Thoracic aorta (tissue), 2 donors: ENCODE data around the gene OSBPL2. TPM values are rescaled to one million over a fixed set of nuclear protein-coding genes. Genes with fewer than 3 reads are reported as not detected.

Source experiments
- ATAC-seq: fragments of 150-250 bp; one replicate; pipeline ENCODE4 v1.8.0; 2017; ENCODE audit warnings: low read depth; ENCODE audit not compliant: insufficient number of reproducible peaks, low FRiP score
- DNase-seq: peaks from one replicate; pipeline ENCODE4 v3.0.0-alpha.2; 2020; ENCODE audit warnings: low spot score
- H3K27ac ChIP-seq, 2 donors: fragments of 200-600 bp; sonication (generic); 1 replicate in 1 of 2; 2 replicates in 1 of 2; pipeline ENCODE4 v1.5.1; 2016; ENCODE audit warnings: mild to moderate bottlenecking in 2 of 2, moderate library complexity in 2 of 2
- H3K27me3 ChIP-seq: fragments of 200-600 bp; sonication (generic); replicated peaks from 2 replicates; pipeline ENCODE4 v1.6.0; 2016; ENCODE audit warnings: mild to moderate bottlenecking; ENCODE audit not compliant: insufficient read depth
- H3K36me3 ChIP-seq: fragments of 200-600 bp; sonication (generic); one replicate; pipeline ENCODE4 v1.5.1; 2016
- H3K4me1 ChIP-seq, 2 donors: fragments of 200-600 bp; sonication (generic); 1 replicate in 1 of 2; 2 replicates in 1 of 2; pipeline versions ENCODE4 v1.5.1 to v1.6.0; 2016; ENCODE audit warnings: low read depth in 2 of 2, mild to moderate bottlenecking in 1 of 2; ENCODE audit not compliant: control insufficient read depth in 1 of 2
- H3K4me3 ChIP-seq: fragments of 200-600 bp; sonication (generic); 2 replicates; pipeline ENCODE4 v1.5.1; 2016; ENCODE audit warnings: mild to moderate bottlenecking
- H3K9me3 ChIP-seq: fragments of 200-600 bp; sonication (generic); 2 replicates; pipeline ENCODE4 v1.5.1; 2016
- total RNA-seq, 2 donors: library from RNA; depleted of rRNA; stranded (reverse); fragments of >200 nt; gene quantifications; one replicate each; pipeline versions ENCODE4 v1.1.0 to v1.2.3, GENCODE V29; 2016
- TF ChIP-seq, protein P1 (sequence below): fragments of 200-600 bp; sonication (generic); IDR thresholded peaks from one replicate; pipeline ENCODE4 v1.5.1; 2019; ENCODE audit warnings: antibody characterized with exemption

OSBPL2 gene
- total RNA-seq, 2 donors from 2014 or later: 48.5 to 58.5 TPM

DNA sequence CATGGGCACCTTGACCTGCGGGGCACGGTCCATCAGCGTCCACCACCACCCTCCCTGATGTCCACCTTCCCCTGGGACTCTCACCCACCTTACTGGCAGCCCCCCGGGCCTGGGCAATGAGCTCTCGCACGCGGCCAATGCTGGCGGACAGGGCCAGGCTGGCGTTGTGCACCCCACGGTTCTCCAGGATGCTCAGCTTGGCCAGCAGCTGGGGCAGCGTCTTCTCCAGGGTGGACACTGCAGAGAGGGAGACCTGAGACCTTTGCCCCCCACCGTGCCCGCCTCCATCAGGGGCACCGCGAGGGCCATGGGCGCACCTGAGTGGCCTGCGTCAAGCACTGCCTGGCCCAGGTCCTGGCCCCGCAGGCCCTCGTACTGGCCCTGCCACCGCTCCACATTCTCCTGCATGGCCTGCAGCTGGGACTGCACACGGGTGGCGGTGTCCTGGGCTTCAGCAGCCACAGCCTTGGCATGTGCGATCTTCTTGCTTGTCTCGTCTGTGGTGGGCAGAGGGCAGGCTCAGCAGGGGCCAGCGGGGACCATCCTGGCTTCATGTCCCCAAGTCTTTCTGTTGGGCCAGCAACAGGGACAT lies 76.5 kb downstream of the OSBPL2 start:
- Histone ChIP-seq H3K27me3 (no peaks in the 10 kb centered on the region), H3K27ac (no peak overlapping the region), H3K4me1 (no peaks in the 10 kb centered on the region), H3K36me3 (peaks cover 71% of the 10 kb centered on the region), H3K9me3 (no peaks in the 10 kb centered on the region), H3K4me3 (no peak overlapping the region)
- TF ChIP-seq, protein P1, sequence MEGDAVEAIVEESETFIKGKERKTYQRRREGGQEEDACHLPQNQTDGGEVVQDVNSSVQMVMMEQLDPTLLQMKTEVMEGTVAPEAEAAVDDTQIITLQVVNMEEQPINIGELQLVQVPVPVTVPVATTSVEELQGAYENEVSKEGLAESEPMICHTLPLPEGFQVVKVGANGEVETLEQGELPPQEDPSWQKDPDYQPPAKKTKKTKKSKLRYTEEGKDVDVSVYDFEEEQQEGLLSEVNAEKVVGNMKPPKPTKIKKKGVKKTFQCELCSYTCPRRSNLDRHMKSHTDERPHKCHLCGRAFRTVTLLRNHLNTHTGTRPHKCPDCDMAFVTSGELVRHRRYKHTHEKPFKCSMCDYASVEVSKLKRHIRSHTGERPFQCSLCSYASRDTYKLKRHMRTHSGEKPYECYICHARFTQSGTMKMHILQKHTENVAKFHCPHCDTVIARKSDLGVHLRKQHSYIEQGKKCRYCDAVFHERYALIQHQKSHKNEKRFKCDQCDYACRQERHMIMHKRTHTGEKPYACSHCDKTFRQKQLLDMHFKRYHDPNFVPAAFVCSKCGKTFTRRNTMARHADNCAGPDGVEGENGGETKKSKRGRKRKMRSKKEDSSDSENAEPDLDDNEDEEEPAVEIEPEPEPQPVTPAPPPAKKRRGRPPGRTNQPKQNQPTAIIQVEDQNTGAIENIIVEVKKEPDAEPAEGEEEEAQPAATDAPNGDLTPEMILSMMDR: no peak
- ATAC-seq (no peak), DNase-seq (no peak)

DNA sequence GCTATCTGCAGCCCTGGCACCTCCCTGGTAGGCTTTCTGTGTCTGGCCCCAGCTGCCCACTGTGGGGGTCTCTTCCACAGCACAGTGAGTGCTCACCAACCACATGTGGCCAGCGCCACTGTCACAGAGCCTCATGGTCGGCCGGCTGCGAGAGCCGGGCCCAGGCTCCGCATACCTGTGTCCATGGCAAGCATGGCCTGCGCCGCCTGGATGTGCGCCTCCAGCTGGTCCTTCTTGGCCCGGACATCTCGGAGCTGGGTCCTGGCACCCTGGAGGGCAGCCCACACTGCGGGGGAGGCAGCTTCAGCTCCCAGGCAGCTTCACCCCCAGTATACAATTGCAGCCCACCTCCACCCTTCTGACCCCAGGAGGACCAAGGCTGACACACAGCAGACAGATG lies 77.5 kb downstream of the OSBPL2 start:
- DNase-seq (no peak), ATAC-seq (no peak)
- Histone ChIP-seq H3K4me3 (no peak overlapping the region), H3K9me3 (no peaks in the 10 kb centered on the region), H3K27me3 (no peaks in the 10 kb centered on the region), H3K4me1 (no peaks in the 10 kb centered on the region), H3K36me3 (peaks cover 68% of the 10 kb centered on the region), H3K27ac (no peak overlapping the region)
- TF ChIP-seq, protein P1: no peak

DNA sequence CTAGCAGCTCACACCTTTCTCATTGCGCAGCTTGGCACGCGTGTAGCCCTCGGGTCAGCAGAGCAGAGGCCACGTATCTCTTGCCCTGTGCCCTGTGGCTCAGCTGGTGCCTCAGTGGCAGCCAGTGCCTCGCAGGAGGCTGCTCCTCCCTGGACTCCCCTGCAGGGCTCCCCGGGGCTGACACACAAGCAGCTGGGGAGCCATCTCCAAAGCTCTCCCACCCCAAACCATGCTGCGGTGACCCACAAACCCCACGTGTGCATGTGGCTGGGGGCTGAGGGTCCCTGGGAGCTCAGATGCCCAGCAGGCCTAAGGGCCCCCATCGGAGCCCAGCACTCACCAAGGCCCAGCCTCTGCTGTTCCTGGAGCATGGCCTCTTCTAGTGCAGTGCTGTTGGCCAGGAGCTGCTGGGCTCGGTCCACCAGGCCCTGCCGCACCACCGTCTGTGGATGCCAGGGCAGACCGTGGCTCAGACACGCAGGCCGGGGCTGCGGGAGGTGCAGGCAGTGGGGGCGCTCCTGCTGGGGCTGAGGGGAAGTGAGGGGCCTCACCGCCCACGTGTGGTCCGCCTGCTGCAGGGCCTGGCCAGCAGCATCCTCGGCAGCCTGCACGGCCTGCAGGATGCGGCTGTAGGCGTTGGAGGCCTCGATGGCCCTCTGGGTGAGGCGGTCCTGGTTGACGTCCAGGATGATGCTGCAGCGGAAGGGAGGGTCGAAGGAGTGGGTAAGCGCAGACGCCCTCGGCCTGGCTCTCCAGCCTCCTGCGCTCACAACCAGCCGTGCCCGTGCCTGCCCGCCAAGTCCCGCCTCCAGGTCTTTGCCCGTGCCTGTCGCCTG lies 78.2 kb downstream of the OSBPL2 start:
- peaks cover 61% of the 10 kb centered on the region for H3K36me3 ChIP-seq
- TF ChIP-seq, protein P1: no peak
- no peaks in the 10 kb centered on the region for H3K9me3 ChIP-seq
- no peak overlapping the region for H3K27ac ChIP-seq
- DNase-seq (no peak), ATAC-seq (no peak)
- H3K27me3 ChIP-seq: no peaks in the 10 kb centered on the region
- no peak overlapping the region for H3K4me3 ChIP-seq
- H3K4me1 ChIP-seq: no peaks in the 10 kb centered on the region

DNA sequence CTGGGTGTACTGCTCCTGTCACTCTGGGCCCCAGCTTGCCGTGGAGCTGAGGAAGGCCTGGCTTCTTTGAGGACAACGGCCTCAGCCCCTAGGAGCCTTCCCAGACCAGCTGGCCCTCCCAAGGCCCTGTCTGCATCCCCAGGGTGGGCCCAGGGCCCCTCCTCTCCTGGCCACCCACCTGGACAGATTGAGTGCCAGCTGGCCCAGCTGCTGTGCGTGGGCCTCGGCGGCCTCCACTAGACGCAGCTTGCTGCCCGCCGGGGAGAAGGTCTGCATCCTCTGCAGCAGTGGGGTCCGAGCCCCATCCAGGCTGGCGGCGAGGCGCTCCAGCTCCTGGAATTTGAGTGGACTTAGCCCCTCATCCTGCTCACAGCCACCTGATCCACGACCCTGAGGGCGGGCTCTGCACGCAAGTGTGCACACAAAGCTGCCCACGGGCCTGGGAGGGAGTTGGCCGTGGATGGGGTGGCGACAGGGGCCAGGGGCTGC lies 78.9 kb downstream of the OSBPL2 start:
- H3K4me3 ChIP-seq: no peak overlapping the region
- TF ChIP-seq, protein P1: no peak
- no peak overlapping the region for H3K27ac ChIP-seq
- no peak for DNase-seq
- H3K4me1 ChIP-seq: no peaks in the 10 kb centered on the region
- ATAC-seq: no peak
- no peaks in the 10 kb centered on the region for H3K27me3 ChIP-seq
- no peaks in the 10 kb centered on the region for H3K9me3 ChIP-seq
- H3K36me3 ChIP-seq: peaks cover 64% of the 10 kb centered on the region
